ENCODE results near the gene SNX1. TPM values are rescaled to one million over a fixed set of nuclear protein-coding genes. Genes with fewer than 3 reads are reported as not detected.

SNX1 gene
- total RNA-seq, 4 donors from 2014 or later = 112 to 125 (median 118) TPM

DNA sequence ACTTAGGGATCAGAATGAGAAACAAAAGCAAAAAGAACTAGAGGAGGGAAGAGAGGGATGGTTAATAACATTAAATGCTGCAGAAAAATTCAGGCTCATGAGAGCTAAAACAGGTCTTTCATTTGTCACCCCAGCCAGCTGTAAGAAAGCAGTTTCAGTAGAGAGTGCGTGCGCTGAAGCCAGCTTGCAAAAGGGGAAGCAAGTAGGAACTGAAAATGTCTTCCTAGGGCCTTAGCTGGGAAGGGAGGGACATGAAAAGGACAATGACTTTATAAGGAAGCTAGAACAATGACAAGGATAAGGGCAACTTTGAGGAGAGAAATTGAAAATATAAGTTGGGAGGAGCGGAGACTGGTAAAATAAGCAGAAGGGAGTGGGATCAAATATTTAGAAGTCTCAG lies 5.3 kb upstream of the SNX1 start:
- TF ChIP-seq, protein P1, sequence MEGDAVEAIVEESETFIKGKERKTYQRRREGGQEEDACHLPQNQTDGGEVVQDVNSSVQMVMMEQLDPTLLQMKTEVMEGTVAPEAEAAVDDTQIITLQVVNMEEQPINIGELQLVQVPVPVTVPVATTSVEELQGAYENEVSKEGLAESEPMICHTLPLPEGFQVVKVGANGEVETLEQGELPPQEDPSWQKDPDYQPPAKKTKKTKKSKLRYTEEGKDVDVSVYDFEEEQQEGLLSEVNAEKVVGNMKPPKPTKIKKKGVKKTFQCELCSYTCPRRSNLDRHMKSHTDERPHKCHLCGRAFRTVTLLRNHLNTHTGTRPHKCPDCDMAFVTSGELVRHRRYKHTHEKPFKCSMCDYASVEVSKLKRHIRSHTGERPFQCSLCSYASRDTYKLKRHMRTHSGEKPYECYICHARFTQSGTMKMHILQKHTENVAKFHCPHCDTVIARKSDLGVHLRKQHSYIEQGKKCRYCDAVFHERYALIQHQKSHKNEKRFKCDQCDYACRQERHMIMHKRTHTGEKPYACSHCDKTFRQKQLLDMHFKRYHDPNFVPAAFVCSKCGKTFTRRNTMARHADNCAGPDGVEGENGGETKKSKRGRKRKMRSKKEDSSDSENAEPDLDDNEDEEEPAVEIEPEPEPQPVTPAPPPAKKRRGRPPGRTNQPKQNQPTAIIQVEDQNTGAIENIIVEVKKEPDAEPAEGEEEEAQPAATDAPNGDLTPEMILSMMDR (IDR thresholded peaks at IDR 0.05; ENCODE audit: low read depth) = no peak

DNA sequence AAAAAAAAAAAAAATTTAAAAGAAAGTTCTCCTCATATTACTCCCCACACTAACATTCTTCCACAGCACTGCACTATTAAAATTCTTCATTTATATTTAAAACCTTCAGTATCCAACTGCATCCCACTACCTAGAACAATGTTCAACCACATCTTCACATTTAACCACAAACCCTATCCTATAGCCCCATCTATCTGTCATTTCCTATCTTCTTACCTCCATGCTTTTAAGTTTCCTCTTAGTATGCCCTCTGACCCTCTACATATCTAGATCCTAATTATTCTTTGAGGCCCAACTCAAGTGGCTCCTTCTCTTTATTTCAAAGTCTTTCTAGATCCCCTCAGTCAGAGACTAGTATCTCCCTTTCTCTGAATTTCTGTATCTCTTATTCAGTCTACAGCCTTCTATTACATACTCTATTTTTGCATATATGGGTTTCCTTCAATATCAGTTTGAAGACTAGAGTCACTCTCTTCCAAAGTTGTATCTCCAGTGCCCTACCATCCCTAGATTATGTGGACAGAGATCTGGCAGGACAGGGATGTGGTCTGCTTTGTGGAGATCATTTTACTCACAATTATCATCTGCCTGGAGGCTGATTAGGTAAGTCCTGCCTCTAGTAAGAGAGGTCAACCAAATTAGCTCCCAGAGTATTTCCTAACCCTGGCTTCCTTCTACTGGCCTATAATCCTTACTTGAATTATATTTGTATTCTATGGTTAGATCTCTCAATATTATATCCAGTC lies 3.5 kb upstream of the SNX1 start:
- TF ChIP-seq, protein P1 (IDR thresholded peaks at IDR 0.05; ENCODE audit: low read depth) = no peak

DNA sequence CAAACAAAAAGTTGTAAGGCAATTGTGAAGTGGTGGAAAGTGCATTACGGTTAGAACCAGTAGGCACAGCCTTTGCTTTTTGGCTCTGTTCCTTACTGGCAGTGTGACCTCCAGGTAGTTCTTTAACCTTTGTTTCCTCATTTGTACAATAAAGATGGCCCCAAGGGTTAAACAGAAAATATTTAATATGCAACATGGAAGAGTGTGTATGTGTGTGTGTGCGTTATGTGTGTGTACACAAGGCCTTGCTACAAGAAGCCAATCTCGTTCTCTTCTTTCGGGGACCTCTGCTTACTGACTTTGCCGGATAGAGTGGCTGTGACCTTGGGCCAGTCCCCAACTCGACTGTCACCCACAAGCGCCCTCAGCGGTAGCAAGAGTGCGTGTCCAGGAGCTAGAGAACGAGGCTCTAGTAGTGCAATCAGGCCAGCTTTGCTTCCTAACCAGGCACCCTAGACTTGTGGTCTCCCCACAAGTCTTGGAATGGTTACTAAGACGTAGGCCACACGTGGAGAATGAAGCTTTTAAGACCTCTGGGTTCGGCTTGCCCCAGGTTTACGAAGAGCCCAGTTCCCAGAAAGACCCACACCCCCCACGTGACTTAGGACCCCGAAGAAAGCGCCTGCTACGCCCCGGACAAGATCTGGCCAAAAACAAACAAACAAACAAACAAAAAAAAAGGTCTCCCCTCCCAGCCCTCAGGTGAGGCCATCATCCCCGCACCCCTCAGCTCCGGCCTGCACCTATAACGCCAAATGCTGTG lies 2.7 kb upstream of the SNX1 start:
- TF ChIP-seq, protein P1 (IDR thresholded peaks at IDR 0.05; ENCODE audit: low read depth) = no peak

- TF ChIP-seq, protein P1 (IDR thresholded peaks at IDR 0.05; ENCODE audit: low read depth) = no peak
These were observed 2.0 kb upstream of the SNX1 start, which contains the start of gene CIAO2A for GRCh38 chr15:64093627-64094417. Gene CIAO2A, minus strand, starts transcription at chr15:64093838. Its CDS starts 70 bp downstream, at chr15:64093768.

- TF ChIP-seq, protein P1 (IDR thresholded peaks at IDR 0.05; ENCODE audit: low read depth) = no peak
These were observed 369 bp upstream of the SNX1 start for GRCh38 chr15:64095431-64095794.

DNA sequence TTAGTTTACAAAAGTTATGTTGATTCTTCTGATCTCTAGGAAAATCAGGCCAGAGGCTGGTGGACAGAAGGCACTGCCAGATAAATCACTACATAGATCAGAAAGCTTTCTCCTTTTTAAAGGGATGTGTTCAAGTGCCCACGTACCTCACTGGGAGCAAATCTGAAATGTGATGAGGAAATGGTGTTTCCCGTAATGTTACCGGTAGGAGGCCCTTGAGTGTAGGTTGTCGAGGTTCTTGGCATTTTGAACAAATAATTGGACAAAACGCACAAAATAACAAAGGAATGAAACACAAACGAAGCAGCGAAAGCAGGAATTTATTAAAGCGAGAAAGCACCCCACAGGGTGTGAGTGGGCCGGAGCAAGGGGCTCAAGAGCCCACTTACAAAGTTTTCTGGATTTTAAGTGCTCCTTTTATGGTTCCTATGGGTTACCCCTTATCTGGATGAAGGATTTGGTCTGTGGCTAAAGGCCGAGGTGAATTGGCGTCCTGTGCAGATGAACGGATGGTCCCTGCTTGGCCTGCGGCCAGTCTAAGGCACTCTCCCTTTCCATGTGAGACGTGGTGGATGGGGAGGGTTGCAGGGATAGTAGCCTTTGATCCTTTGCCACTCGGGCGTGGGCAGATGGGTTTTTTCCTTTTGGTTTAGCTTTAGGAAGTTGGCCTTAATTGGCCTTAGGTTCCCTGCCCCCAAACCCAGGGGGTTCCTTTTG lies 1.0 kb downstream of the SNX1 start:
- TF ChIP-seq, protein P1 (IDR thresholded peaks at IDR 0.05; ENCODE audit: low read depth) = no peak

Data from subcutaneous adipose tissue (tissue), 4 donors.